Gastrocnemius medialis (tissue), 4 donors: ENCODE measurements around the gene KCNAB1.

Source experiments
- POLR2A ChIP-seq, 2 donors: fragments of 450-650 bp; IDR thresholded peaks; one replicate each; pipeline ENCODE4 v1.6.1; 2017; ENCODE audit warnings: antibody characterized with exemption in 2 of 2, mild to moderate bottlenecking in 2 of 2, moderate library complexity in 2 of 2
- TF ChIP-seq, protein P1 (sequence below), 5 experiments: fragments of 450-650 bp in 3 of 5; fragments of 200-600 bp in 2 of 5; sonication (generic) in 2 of 5; IDR thresholded peaks in 4 of 5; conservative IDR thresholded peaks in 1 of 5; 1 replicate in 4 of 5; 2 replicates in 1 of 5; pipeline ENCODE4 v1.5.1; 2016 to 2019; ENCODE audit warnings: antibody characterized with exemption in 5 of 5, mild to moderate bottlenecking in 3 of 5, moderate library complexity in 3 of 5

GRCh38 chr3:156102267-156102931 lies 18.0 kb upstream of the KCNAB1 start:
- TF ChIP-seq, protein P1, sequence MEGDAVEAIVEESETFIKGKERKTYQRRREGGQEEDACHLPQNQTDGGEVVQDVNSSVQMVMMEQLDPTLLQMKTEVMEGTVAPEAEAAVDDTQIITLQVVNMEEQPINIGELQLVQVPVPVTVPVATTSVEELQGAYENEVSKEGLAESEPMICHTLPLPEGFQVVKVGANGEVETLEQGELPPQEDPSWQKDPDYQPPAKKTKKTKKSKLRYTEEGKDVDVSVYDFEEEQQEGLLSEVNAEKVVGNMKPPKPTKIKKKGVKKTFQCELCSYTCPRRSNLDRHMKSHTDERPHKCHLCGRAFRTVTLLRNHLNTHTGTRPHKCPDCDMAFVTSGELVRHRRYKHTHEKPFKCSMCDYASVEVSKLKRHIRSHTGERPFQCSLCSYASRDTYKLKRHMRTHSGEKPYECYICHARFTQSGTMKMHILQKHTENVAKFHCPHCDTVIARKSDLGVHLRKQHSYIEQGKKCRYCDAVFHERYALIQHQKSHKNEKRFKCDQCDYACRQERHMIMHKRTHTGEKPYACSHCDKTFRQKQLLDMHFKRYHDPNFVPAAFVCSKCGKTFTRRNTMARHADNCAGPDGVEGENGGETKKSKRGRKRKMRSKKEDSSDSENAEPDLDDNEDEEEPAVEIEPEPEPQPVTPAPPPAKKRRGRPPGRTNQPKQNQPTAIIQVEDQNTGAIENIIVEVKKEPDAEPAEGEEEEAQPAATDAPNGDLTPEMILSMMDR (IDR thresholded peaks at IDR 0.05 in 4 of 5, conservative IDR thresholded peaks at IDR 0.05 in 1 of 5): no peak
- no peak for TF ChIP-seq POLR2A (IDR thresholded peaks at IDR 0.05)
